ENCODE results near the gene HMGXB3.

Gene HMGXB3

GRCh38 chr5:150101023-150101422, 100.5 kb downstream of the HMGXB3 start:
- TF ChIP-seq TAF1 (IDR thresholded peaks at IDR 0.05; ENCODE audit: borderline replicate concordance, insufficient read depth, low read length) (no peak), REST (IDR thresholded peaks at IDR 0.05; ENCODE audit: insufficient read depth in 1 of 2, low read depth in 2 of 2, low read length in 2 of 2) (no peak), FOXP2 (optimal IDR thresholded peaks at IDR 0.05; ENCODE audit: borderline replicate concordance, extremely low read depth, extremely low read length, insufficient read depth) (no peak), SIN3A (IDR thresholded peaks at IDR 0.05; ENCODE audit: borderline replicate concordance, insufficient read depth, low read length) (no peak), POLR2AphosphoS5 (IDR thresholded peaks at IDR 0.05; ENCODE audit: low read depth, low read length) (no peak)

All from PFSK-1 (cell line).